Measurements from ENCODE around the gene IMPG2. TPM values are rescaled to one million over a fixed set of nuclear protein-coding genes. Genes with fewer than 3 reads are reported as not detected.

The IMPG2 gene
- total and polyA plus RNA-seq, 4 donors: 0.04 to 0.54 (median 0.10) TPM

DNA sequence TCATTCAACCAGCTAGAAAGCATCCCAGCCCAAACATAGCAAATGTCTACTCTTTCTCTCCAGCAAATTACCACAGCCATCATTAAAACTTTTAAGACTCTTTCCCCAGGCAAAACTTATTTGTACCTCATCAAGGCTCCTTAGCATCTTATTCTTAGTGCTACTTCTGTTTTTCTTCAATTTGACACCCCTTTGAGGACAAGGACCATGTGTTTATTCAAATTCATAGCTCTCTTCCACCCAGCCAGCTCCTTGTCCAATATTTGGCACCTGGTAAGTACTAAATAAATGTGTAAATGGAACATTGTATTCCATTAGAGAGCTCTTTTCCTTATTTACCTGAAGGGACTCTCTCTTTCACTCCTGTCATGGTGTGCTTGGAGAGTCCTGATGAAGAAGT, 89.8 kb downstream of the IMPG2 start:
- Histone ChIP-seq H3K4me3 (no peak overlapping the region), H3K4me1 (ENCODE audit: control insufficient read depth in 5 of 5, insufficient read depth in 5 of 5, low read length in 5 of 5) (no peaks in the 10 kb centered on the region), H3K9me3 (ENCODE audit: control insufficient read depth in 4 of 4, insufficient read depth in 3 of 4, low read length in 3 of 4) (no peaks in the 10 kb centered on the region), H3K9ac (ENCODE audit: insufficient read depth in 1 of 2, low read length in 2 of 2) (no peak overlapping the region), H3K36me3 (ENCODE audit: control insufficient read depth in 4 of 4, insufficient read depth in 4 of 4, low read length in 4 of 4) (no peaks in the 10 kb centered on the region), H3K27me3 (ENCODE audit: control insufficient read depth in 3 of 3, insufficient read depth in 3 of 3, low read length in 2 of 3) (no peaks in the 10 kb centered on the region), H3K27ac (ENCODE audit: low read depth in 1 of 2, low read length in 1 of 2) (no peak overlapping the region)
- TF ChIP-seq, protein P1, sequence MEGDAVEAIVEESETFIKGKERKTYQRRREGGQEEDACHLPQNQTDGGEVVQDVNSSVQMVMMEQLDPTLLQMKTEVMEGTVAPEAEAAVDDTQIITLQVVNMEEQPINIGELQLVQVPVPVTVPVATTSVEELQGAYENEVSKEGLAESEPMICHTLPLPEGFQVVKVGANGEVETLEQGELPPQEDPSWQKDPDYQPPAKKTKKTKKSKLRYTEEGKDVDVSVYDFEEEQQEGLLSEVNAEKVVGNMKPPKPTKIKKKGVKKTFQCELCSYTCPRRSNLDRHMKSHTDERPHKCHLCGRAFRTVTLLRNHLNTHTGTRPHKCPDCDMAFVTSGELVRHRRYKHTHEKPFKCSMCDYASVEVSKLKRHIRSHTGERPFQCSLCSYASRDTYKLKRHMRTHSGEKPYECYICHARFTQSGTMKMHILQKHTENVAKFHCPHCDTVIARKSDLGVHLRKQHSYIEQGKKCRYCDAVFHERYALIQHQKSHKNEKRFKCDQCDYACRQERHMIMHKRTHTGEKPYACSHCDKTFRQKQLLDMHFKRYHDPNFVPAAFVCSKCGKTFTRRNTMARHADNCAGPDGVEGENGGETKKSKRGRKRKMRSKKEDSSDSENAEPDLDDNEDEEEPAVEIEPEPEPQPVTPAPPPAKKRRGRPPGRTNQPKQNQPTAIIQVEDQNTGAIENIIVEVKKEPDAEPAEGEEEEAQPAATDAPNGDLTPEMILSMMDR (IDR thresholded peaks at IDR 0.05; ENCODE audit: control extremely low read depth, extremely low read depth): no peak
- no peak for ATAC-seq (ENCODE audit: insufficient read depth, low FRiP score)
- DNase-seq: no peak

DNA sequence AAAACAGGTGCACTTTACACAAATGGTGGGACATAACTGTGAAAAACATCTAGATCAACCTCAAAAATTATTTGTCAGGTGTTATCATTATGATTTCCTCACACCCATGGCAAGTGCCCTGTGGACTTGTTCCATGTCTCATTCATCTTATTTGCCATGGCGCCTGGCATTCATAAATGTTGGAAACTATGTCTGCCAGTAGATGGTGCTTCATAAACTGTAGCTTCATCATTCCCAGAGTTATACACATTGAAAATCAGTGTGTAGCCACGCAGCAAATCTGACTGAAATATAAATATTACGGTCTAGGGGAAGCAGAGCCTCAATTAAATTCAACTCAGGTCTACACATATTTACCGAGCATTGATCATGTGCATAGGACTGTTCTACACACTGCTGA, 90.7 kb downstream of the IMPG2 start:
- no peak for ATAC-seq (ENCODE audit: insufficient read depth, low FRiP score)
- no peak for DNase-seq
- H3K9ac ChIP-seq (ENCODE audit: insufficient read depth in 1 of 2, low read length in 2 of 2): no peak overlapping the region

DNA sequence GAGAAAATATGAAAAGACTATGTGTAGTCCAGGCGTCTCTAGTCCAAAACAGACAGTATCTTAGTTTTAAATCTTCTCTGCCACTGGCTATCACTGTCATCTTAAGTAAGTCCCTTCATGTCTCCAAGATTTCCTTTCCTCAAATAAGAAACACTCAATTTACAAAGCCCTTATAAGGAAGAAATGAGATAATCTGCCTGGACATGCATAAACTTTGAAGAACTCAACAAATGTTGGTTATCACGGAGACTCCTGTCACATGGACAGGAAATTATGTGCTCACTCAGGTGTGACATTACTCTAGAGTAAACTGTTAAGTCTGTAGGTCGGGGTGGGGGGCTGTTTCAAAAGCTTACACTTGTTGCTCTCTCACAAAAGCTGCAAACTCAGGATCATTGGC, 91.9 kb downstream of the IMPG2 start:
- H3K4me3 ChIP-seq: no peak overlapping the region
- TF ChIP-seq, protein P1 (IDR thresholded peaks at IDR 0.05; ENCODE audit: control extremely low read depth, extremely low read depth): no peak
- no peak overlapping the region for H3K9ac ChIP-seq (ENCODE audit: insufficient read depth in 1 of 2, low read length in 2 of 2)
- H3K4me1 ChIP-seq (ENCODE audit: control insufficient read depth in 5 of 5, insufficient read depth in 5 of 5, low read length in 5 of 5): no peaks in the 10 kb centered on the region
- H3K9me3 ChIP-seq (ENCODE audit: control insufficient read depth in 4 of 4, insufficient read depth in 3 of 4, low read length in 3 of 4): no peaks in the 10 kb centered on the region
- peaks cover 0 to 1% (median 0%) of the 10 kb centered on the region in 4 donors for H3K36me3 ChIP-seq (ENCODE audit: control insufficient read depth in 4 of 4, insufficient read depth in 4 of 4, low read length in 4 of 4)
- no peak overlapping the region for H3K27ac ChIP-seq (ENCODE audit: low read depth in 1 of 2, low read length in 1 of 2)
- H3K27me3 ChIP-seq (ENCODE audit: control insufficient read depth in 3 of 3, insufficient read depth in 3 of 3, low read length in 2 of 3): no peaks in the 10 kb centered on the region
- DNase-seq (peak in 1 of 3 donors; percentile 44), ATAC-seq (ENCODE audit: insufficient read depth, low FRiP score) (no peak)
- 62 to 68% methylated on average over 3 of the region's 3 CpGs for WGBS, 2 donors

More for the DNA sequence above, 90.7 kb downstream of the IMPG2 start:
- no peak overlapping the region for H3K27ac ChIP-seq (ENCODE audit: low read depth in 1 of 2, low read length in 1 of 2)
- no peak overlapping the region for H3K4me3 ChIP-seq
- no peaks in the 10 kb centered on the region for H3K27me3 ChIP-seq (ENCODE audit: control insufficient read depth in 3 of 3, insufficient read depth in 3 of 3, low read length in 2 of 3)
- no peaks in the 10 kb centered on the region for H3K4me1 ChIP-seq (ENCODE audit: control insufficient read depth in 5 of 5, insufficient read depth in 5 of 5, low read length in 5 of 5)
- TF ChIP-seq, protein P1 (IDR thresholded peaks at IDR 0.05; ENCODE audit: control extremely low read depth, extremely low read depth): no peak
- no peaks in the 10 kb centered on the region for H3K9me3 ChIP-seq (ENCODE audit: control insufficient read depth in 4 of 4, insufficient read depth in 3 of 4, low read length in 3 of 4)
- peaks cover 0 to 1% (median 0%) of the 10 kb centered on the region in 4 donors for H3K36me3 ChIP-seq (ENCODE audit: control insufficient read depth in 4 of 4, insufficient read depth in 4 of 4, low read length in 4 of 4)
- WGBS, 2 donors: 80 to 90% methylated on average over 4 of the region's 4 CpGs

DNA sequence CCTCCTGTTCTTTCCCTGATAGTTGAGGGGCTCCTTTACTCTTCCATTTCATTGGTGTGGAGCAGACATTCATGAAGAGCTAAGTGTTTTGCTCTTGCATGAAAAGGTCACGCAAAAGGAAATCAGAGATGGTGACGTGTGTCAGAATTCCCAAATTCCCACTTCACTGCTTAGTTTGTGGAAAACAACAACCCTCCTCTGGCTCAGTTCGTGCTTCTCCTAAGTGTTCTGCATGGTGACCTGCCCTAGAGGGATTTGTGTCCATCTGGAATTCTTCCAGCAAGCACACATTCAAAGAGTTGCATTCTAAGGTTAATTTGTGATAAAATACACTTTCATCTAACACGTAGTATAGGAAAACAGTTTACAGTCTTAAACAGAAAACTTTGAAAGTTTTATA, 95.6 kb downstream of the IMPG2 start:
- Histone ChIP-seq H3K4me1 (ENCODE audit: control insufficient read depth in 5 of 5, insufficient read depth in 5 of 5, low read length in 5 of 5) (no peaks in the 10 kb centered on the region), H3K4me3 (no peak overlapping the region), H3K27ac (ENCODE audit: low read depth in 1 of 2, low read length in 1 of 2) (no peak overlapping the region), H3K27me3 (ENCODE audit: control insufficient read depth in 3 of 3, insufficient read depth in 3 of 3, low read length in 2 of 3) (no peaks in the 10 kb centered on the region), H3K9me3 (ENCODE audit: control insufficient read depth in 4 of 4, insufficient read depth in 3 of 4, low read length in 3 of 4) (no peaks in the 10 kb centered on the region), H3K9ac (ENCODE audit: insufficient read depth in 1 of 2, low read length in 2 of 2) (no peak overlapping the region), H3K36me3 (ENCODE audit: control insufficient read depth in 4 of 4, insufficient read depth in 4 of 4, low read length in 4 of 4) (peaks cover 0 to 1% (median 0%) of the 10 kb centered on the region in 4 donors)
- WGBS, 2 donors: 80 to 85% methylated on average over 4 of the region's 4 CpGs
- no peak for DNase-seq
- TF ChIP-seq, protein P1 (IDR thresholded peaks at IDR 0.05; ENCODE audit: control extremely low read depth, extremely low read depth): no peak
- no peak for ATAC-seq (ENCODE audit: insufficient read depth, low FRiP score)

Measured in lung (tissue), 12 donors.